Measurements from ENCODE around the gene ARMH1.
A peak's percentile ranks its signal among the peaks of the same experiment; 100 is the strongest.
"Not testable (repeated sequence)": the region's sequence is repeated elsewhere in the genome, so short reads cannot be mapped to it uniquely, and the experiment has no call there.

The ARMH1 gene

DNA sequence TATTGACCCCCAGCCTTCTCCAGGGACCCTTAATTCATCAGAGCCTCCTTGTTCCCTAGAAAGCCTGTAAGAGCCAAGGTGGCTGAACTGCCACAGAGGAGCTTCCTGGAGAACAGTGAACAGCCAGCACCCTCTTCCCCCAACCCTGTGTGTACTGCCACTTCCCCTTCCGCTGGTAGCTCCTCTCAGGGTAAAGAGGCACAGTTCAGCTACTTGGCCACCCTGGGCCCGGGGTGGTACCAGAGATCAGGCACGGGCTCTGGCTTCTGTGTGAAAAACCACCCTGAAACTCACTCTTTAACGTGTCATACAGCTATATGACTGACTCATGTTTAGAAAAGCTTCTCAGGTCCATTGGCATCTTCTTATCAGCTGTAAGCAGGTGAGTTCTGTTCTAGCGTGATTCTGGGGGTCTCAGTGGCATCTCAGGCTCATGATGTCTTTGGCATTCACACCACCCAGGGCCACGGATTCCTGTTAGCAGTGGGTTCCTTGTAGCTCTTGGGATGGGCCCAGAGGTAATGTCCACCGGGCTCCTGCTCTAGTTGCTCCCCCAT, 22.4 kb downstream of the ARMH1 start:
- DNase-seq = no peak

DNA sequence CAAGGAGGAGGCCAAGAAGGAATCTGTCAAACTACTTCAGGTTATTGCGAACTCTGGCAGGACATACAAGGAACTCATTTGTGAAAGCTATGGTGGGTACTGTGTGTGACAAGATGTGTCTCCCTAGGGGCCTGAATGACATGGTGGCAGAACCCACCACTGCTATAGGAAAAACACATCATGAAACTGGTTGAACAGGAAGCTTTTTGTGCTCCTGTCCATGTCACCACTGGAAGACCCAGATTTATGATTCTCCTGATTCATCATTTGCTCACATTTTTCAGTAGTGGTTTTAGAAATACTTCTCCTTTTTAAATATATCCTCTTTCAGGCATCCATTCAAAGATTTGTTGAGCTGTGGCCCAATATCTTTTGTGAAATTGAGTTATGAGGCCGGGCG, 23.6 kb downstream of the ARMH1 start:
- no peak for DNase-seq

GRCh38 chr1:44699375-44699774, 24.9 kb downstream of the ARMH1 start:
- DNase-seq = not testable (repeated sequence)

DNA sequence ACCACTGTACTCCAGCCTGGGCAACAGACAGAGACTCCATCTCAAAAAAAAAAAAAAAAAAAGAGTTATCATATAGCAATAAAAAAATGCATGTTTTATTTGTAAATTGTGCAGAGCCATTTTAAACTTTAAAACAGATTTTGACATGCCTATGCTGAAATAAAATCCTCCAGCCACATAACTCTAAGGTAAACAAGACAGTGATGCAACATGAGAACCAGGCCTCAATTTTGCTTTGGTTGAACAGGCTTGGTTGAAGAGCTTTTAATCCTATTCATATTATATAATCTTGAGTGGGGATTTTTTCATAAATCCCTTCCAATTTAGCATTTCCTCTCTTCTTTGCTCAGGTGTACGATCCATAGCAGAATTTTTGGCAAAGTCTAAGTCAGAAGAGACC, 26.1 kb downstream of the ARMH1 start:
- DNase-seq = no peak

GRCh38 chr1:44701141-44701573, 26.6 kb downstream of the ARMH1 start:
- no peak for DNase-seq

DNA sequence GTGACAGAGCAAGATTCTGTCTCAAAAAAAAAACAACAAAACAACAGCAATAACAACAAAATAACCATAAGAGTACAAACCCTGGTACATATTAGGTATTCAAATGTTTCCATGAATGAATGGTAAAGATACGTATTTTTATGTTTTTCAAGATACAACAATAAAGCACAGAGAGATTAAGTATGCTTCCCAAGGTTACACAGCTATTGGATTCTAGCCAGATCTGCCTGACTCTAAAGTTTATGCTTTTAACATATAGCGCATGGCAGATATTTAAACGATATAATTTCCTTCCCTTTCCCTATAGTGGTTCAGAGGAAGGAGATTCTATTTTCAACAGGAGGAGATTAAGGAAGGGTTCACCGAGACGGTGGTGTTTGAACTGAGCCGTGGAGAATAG, 31.0 kb downstream of the ARMH1 start:
- DNase-seq = no peak

DNA sequence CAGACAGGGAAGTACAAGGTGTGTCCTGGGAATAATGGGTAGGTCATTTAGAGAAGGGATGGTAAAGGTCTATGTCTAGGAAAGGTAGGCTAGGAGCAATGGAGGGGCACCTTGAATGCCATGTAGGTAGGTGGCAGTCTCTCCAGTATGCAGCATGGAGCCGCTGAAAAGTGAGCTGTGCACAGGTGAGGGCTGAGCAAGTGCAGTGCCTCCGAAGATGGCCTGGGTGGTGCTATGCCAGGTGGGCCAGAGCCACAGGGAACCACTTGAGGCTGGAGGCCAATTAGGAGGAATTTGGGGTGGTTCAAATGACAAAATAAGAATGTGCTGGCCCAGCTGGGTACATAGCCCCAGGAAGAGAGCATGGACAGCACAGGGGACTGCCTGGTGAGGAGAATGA, 31.4 kb downstream of the ARMH1 start:
- DNase-seq = no peak

DNA sequence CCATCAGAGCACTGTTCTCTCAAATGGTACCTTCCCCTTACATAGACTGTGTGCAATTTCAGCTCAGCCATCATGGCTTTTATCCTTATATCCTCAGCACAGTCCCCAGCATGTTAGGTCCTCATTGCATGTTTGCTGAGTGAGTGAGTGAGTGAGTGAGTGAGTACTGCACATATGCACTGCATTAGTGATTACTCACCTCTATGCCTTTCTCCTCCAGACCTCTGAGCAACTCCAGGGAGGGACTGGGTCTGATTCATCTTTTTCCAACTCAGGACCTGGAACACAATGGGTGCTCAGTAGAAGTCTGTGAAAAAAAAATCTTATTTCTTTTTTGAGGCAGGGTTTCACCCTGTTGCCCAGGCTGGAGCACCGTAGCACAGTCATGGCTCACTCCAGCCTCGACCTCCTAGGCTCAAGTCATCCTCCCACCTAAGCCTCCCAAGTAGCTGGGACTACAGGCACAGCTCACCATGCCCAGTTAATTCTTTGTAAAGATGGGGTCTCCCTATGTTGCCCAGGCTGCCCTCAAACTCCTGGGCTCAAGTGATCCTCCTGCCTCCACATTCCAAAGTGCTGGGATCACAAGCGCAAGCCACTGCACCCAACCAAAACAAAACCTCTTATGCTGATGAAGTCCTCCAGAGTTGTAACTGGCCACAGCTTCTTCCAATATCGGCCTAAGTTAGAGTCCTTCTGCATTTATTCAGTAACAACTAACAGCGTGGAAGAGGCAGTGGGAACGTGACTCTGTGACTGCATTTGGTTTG, 32.8 kb downstream of the ARMH1 start:
- DNase-seq = no peak

- DNase-seq = no peak
Measured at GRCh38 chr1:44707959-44708831, 33.7 kb downstream of the ARMH1 start.

DNA sequence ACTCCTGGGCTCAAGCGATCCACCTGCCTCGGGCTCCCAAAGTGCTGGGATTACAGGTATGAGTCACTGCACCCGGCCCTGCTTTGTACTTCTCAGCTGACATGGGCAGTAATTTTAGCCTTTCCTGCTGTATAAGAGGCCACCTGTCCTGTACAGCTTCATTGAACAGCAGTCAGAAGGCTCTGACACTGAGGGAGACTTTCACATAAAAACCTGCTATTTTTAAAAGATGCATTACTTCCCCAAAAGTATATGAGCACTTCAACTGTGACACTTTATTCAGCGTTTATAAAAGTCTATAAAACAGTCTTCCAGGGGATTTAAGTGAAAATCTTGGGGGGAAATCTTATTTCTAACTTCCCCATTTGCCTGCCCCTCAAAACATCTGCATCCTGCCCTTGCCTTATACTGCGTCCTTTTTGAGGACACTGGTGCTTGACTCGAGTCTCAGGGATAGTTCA, 38.8 kb downstream of the ARMH1 start:
- no peak for DNase-seq

GRCh38 chr1:44714532-44714931, 40.0 kb downstream of the ARMH1 start:
- no peak for DNase-seq

GRCh38 chr1:44714944-44715571, 40.5 kb downstream of the ARMH1 start:
- DNase-seq = peak; percentile 60 to 62

DNA sequence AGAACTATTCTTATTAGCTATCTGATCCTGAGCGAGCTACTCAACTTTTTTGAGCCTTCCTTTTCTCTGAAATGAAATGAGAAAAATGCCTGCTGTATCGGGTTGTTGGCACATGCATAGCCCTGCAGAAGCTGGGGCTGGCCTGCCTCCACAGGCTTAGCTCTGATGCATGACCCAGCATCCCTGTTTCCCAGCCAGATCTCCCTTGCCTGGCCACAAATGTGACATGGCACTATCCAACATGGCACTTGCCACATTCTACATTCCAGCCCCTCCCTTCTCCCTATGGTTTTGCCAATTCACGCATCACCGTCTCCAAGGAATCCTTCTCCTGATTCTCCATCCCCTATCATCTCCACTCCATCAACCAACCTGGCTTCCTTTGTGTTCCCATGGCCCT, 42.6 kb downstream of the ARMH1 start:
- DNase-seq = no peak

- no peak for DNase-seq
Measured at GRCh38 chr1:44717653-44718052, 43.1 kb downstream of the ARMH1 start.

DNA sequence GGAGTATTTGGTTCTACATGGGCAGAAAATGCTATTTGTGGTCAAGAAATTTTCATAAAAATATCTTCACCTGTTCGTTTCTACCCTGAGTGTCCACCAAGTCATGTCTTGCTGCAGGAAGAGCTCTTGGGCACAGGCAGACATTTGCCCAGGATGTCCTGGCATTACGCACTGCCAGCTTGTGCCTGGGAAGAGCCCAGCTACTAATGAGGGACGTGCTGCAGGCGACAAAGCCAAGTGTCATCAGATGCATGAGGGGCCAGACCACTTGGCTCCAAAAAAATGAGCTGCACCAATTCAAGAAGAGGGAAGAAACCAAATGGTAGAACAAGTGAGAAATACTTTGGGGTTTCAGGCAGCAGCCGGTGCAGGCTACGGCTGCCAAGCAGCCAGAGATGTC, 43.6 kb downstream of the ARMH1 start:
- DNase-seq = no peak

DNA sequence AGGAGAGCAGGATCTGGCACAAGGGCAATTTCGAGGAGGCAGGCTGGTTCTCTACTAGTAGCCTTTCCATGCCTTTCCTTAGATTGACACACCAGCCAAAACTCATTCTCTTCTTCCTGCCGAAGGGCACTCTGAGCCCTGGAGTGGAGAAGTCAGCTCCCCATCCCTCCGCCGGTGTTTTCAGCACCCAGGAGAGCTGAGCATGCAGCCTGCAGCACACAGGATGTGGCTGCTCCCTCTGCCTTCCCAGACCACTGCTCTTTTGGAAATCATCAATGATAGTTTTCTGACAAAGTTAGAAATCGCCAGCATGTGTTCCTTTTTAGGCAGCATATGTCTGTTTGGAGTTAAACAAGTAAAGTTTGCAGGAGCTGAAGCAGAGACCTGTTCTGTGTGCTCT, 44.8 kb downstream of the ARMH1 start:
- DNase-seq = no peak

- DNase-seq = no peak
Measured at GRCh38 chr1:44720281-44720680, 45.8 kb downstream of the ARMH1 start.

DNA sequence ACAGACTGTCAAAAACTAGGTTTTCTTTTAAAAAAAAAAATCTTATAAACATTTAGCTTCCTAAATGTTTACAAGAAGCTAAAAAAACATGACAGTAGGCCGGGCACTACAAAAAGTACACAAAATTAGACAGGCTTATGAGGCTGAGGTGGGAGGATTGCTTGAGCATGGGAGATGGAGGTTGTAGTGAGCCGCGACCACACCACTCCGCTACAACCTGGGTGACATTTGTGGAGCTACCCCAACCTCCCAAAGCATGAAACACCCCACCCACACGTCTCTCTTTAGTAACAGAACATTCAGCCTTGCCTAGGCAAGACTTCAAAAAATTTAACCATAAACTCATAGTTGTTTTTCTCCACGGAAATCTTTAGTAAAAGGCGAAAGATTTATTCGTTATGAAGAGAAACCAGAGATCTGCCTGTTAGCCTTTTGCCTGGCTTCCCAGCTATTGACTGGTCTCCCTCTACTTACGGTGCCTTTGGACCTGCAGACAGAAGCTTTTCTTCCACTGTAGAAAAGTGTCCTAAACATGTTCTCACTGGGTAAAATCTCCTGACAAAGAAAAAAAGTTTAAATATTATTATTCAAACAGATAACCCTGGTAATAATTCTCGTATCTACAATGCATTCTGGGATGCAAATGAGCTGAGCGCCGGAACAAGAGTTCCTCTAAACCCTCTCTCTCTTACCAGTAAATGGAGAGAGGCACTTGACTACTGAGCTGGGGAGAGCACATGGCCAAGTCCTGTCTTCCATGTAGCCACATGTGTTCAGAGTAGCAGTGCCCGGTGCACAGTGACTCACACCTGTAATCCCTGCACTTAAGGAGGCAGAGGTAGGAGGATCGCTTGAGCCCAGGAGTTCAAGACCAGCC, 47.2 kb downstream of the ARMH1 start:
- peak; percentile 76 to 77 for DNase-seq

DNA sequence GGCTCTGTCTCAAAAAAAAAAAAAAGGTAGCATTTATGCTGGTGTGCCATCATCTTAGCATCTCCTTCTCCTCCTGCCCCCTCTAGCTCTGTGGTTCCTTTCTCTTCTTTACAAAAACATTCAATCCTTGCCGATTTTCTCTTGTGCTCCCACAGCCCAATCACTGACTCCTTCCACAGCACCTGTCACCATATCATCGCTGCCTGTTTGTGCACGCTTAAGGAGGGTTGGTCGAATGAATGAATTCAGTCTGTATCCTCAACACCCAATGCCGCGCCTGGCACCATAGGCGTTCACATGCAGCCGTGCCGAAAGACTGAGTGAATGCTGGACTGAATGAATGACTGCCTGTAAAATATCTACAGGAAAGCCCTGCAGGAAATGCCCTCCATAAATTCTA, 48.5 kb downstream of the ARMH1 start:
- peak in 1 of 2 donors; percentile 23 for DNase-seq

- peak; percentile 45 to 48 for DNase-seq
Measured at GRCh38 chr1:44723496-44724295, 49.2 kb downstream of the ARMH1 start.

- no peak for DNase-seq
Measured at GRCh38 chr1:44724296-44724954, 49.9 kb downstream of the ARMH1 start.
